Neural progenitor cell (in vitro differentiated cells): ENCODE data around the gene NDUFA7. TPM values are rescaled to one million over a fixed set of nuclear protein-coding genes. Genes with fewer than 3 reads are reported as not detected.

Experiments used
- DNase-seq: peaks from one replicate; pipeline ENCODE4 v3.0.0-alpha.2; 2016; ENCODE audit warnings: low spot score
- H2AFZ ChIP-seq: fragments of 200-600 bp; sonication (generic); replicated peaks from 2 replicates; pipeline ENCODE4 v1.6.1; 2016; ENCODE audit warnings: antibody characterized with exemption
- H3F3A ChIP-seq: fragments of 200-600 bp; sonication (generic); 2 replicates; pipeline ENCODE4 v1.6.1; 2016; ENCODE audit warnings: antibody characterized with exemption, low read depth
- H3K27ac ChIP-seq: fragments of 200-600 bp; sonication (generic); 2 replicates; pipeline ENCODE4 v1.5.1; 2016; ENCODE audit warnings: mild to moderate bottlenecking
- H3K27me3 ChIP-seq: fragments of 200-600 bp; sonication (generic); 2 replicates; pipeline ENCODE4 v1.6.1; 2016; ENCODE audit warnings: mild to moderate bottlenecking, moderate library complexity
- H3K36me3 ChIP-seq: fragments of 200-600 bp; sonication (generic); 2 replicates; pipeline ENCODE4 v1.5.1; 2016
- H3K4me1 ChIP-seq: fragments of 200-600 bp; sonication (generic); 2 replicates; pipeline ENCODE4 v1.6.1; 2016; ENCODE audit warnings: mixed run types
- H3K4me2 ChIP-seq: fragments of 200-600 bp; sonication (generic); 2 replicates; pipeline ENCODE4 v1.6.1; 2016
- H3K4me3 ChIP-seq: fragments of 200-600 bp; sonication (generic); 2 replicates; pipeline ENCODE4 v1.5.1; 2016
- H3K79me2 ChIP-seq: fragments of 200-600 bp; sonication (generic); 2 replicates; pipeline ENCODE4 v1.6.1; 2016; ENCODE audit warnings: low read depth
- H3K9ac ChIP-seq: fragments of 200-600 bp; sonication (generic); 2 replicates; pipeline ENCODE4 v1.6.1; 2016
- H3K9me3 ChIP-seq: fragments of 200-600 bp; sonication (generic); 2 replicates; pipeline ENCODE4 v1.5.1; 2016; ENCODE audit warnings: low read depth
- H4K20me1 ChIP-seq: fragments of 200-600 bp; sonication (generic); 2 replicates; pipeline ENCODE4 v1.6.1; 2016; ENCODE audit warnings: low read depth
- H3K27ac Mint-ChIP-seq: 3 replicates; pipeline ENCODE4 v1.8.0; 2021; ENCODE audit warnings: mixed read lengths
- H3K27me3 Mint-ChIP-seq: 2 replicates; pipeline ENCODE4 v1.8.0; 2022; ENCODE audit warnings: low read depth, mild to moderate bottlenecking, inconsistent platforms, moderate library complexity, mixed read lengths; ENCODE audit not compliant: insufficient read depth
- H3K36me3 Mint-ChIP-seq: 3 replicates; pipeline ENCODE4 v1.8.0; 2021; ENCODE audit warnings: mixed read lengths
- H3K4me1 Mint-ChIP-seq: 3 replicates; pipeline ENCODE4 v1.8.0; 2021; ENCODE audit warnings: mixed read lengths
- H3K4me3 Mint-ChIP-seq: 3 replicates; pipeline ENCODE4 v1.8.0; 2021; ENCODE audit warnings: mild to moderate bottlenecking, moderate library complexity, mixed read lengths
- H3K9me3 Mint-ChIP-seq: 3 replicates; pipeline ENCODE4 v1.8.0; 2020; ENCODE audit warnings: mixed read lengths
- CTCF ChIP-seq: fragments of 200-600 bp; sonication (generic); IDR thresholded peaks from 2 replicates; pipeline ENCODE4 v1.5.1; 2017; ENCODE audit warnings: antibody characterized with exemption, mild to moderate bottlenecking
- EZH2 ChIP-seq: fragments of 200-600 bp; sonication (generic); IDR thresholded peaks from 2 replicates; pipeline ENCODE4 v1.6.1; 2017; ENCODE audit warnings: antibody characterized with exemption, mild to moderate bottlenecking, moderate library complexity
- EZH2phosphoT487 ChIP-seq: fragments of 200-600 bp; sonication (generic); IDR thresholded peaks from 2 replicates; pipeline ENCODE4 v1.6.1; 2017; ENCODE audit warnings: antibody characterized with exemption
- total RNA-seq: library from RNA; depleted of rRNA; stranded (reverse); fragments of >200 nt; gene quantifications from 2 replicates; pipeline ENCODE4 v1.2.3, GENCODE V29; 2015; ENCODE audit warnings: low replicate concordance

NDUFA7 gene
- total RNA-seq, 1 donor from 2014 or later: 21.0 TPM

GRCh38 chr19:8307400-8307964, 13.7 kb downstream of the NDUFA7 start:
- Mint-ChIP-seq H3K36me3 (peaks cover 2% of the 10 kb centered on the region), H3K4me1 (peaks cover 24% of the 10 kb centered on the region), H3K27ac (peak overlapping the region; percentile 54), H3K4me3 (peak overlapping the region; percentile 92), H3K27me3 (peaks cover 12% of the 10 kb centered on the region), H3K9me3 (no peaks in the 10 kb centered on the region)
- peak; percentile 49 for DNase-seq
- Histone ChIP-seq H3K9ac (no peak overlapping the region), H3K27ac (no peak overlapping the region), H4K20me1 (peaks cover 10% of the 10 kb centered on the region), H3F3A (peaks cover 21% of the 10 kb centered on the region), H3K9me3 (no peaks in the 10 kb centered on the region), H3K36me3 (no peaks in the 10 kb centered on the region), H3K79me2 (peaks cover 12% of the 10 kb centered on the region), H3K4me2 (peak overlapping the region; percentile 95), H3K4me1 (peaks cover 13% of the 10 kb centered on the region), H3K4me3 (peak overlapping the region; percentile 57), H2AFZ (peak overlapping the region; percentile 2), H3K27me3 (no peaks in the 10 kb centered on the region)
- TF ChIP-seq EZH2phosphoT487: no peak

- Mint-ChIP-seq H3K27ac (no peak overlapping the region), H3K4me3 (peak overlapping the region; percentile 92), H3K4me1 (peaks cover 24% of the 10 kb centered on the region), H3K27me3 (peaks cover 12% of the 10 kb centered on the region), H3K9me3 (no peaks in the 10 kb centered on the region), H3K36me3 (peaks cover 2% of the 10 kb centered on the region)
- no peak overlapping the region for H3K4me3 ChIP-seq
- H3K36me3 ChIP-seq: no peaks in the 10 kb centered on the region
- TF ChIP-seq EZH2 (no peak), CTCF (no peak)
- H3K27me3 ChIP-seq: no peaks in the 10 kb centered on the region
- H3K4me2 ChIP-seq: no peak overlapping the region
- H3K9me3 ChIP-seq: no peaks in the 10 kb centered on the region
- H3K9ac ChIP-seq: no peak overlapping the region
- no peak for DNase-seq
- peaks cover 13% of the 10 kb centered on the region for H3K4me1 ChIP-seq
- no peak overlapping the region for H2AFZ ChIP-seq
- peaks cover 10% of the 10 kb centered on the region for H4K20me1 ChIP-seq
- H3K27ac ChIP-seq: no peak overlapping the region
- H3K79me2 ChIP-seq: peaks cover 12% of the 10 kb centered on the region
- peaks cover 21% of the 10 kb centered on the region for H3F3A ChIP-seq
These were observed 14.7 kb downstream of the NDUFA7 start for GRCh38 chr19:8306235-8307054.

- H3K4me2 ChIP-seq: no peak overlapping the region
- peaks cover 21% of the 10 kb centered on the region for H3F3A ChIP-seq
- no peaks in the 10 kb centered on the region for H3K27me3 ChIP-seq
- no peaks in the 10 kb centered on the region for H3K36me3 ChIP-seq
- peaks cover 13% of the 10 kb centered on the region for H3K4me1 ChIP-seq
- no peak for DNase-seq
- H3K4me1 Mint-ChIP-seq: peaks cover 24% of the 10 kb centered on the region
- no peak overlapping the region for H3K27ac Mint-ChIP-seq
- no peaks in the 10 kb centered on the region for H3K36me3 Mint-ChIP-seq
- TF ChIP-seq EZH2 (no peak), EZH2phosphoT487 (no peak), CTCF (no peak)
- peaks cover 10% of the 10 kb centered on the region for H4K20me1 ChIP-seq
- H3K9me3 ChIP-seq: no peaks in the 10 kb centered on the region
- peaks cover 12% of the 10 kb centered on the region for H3K27me3 Mint-ChIP-seq
- H3K27ac ChIP-seq: no peak overlapping the region
- H3K4me3 ChIP-seq: no peak overlapping the region
- H3K79me2 ChIP-seq: peaks cover 12% of the 10 kb centered on the region
- no peak overlapping the region for H2AFZ ChIP-seq
- H3K4me3 Mint-ChIP-seq: no peak overlapping the region
- no peak overlapping the region for H3K9ac ChIP-seq
- no peaks in the 10 kb centered on the region for H3K9me3 Mint-ChIP-seq
These were observed 15.4 kb downstream of the NDUFA7 start for GRCh38 chr19:8305798-8306197.
